ENCODE data around the gene SPRED2.

DNA sequence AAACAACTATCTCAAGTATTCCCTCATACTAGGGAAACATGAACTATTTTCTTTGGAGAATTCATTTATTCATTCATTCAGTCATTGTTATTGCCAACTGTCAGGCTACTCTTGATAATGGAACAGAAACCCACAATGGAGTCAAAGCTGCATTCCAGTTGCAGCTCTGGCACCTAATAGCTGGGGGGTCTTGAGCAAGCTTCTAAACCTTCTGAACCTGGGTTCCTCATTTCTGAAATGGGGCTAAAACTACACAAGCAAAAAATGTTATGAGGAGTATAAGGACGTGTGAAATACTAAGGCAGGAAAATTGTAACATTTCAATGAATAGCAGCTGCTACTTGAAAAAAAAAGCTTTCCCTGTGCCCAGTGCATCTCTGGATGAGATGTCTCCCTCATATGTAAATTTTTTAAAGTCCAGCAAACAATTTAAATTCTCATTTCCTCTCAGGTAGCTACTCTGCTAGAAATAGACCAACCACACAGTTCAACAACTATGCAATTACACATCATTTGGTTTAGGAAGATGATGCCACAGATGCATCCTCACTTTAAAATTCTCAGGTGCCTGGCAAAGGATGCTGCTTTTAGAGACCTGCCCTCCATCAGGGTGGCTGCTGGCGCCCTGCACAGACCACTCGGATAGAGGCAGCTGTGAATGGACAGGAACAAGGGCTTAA, 38.5 kb downstream of the SPRED2 start:
- TF ChIP-seq POLR2A (IDR thresholded peaks at IDR 0.05) (no peak), EP300 (IDR thresholded peaks at IDR 0.05; ENCODE audit: low read depth) (no peak)
- TF ChIP-seq, protein P1, sequence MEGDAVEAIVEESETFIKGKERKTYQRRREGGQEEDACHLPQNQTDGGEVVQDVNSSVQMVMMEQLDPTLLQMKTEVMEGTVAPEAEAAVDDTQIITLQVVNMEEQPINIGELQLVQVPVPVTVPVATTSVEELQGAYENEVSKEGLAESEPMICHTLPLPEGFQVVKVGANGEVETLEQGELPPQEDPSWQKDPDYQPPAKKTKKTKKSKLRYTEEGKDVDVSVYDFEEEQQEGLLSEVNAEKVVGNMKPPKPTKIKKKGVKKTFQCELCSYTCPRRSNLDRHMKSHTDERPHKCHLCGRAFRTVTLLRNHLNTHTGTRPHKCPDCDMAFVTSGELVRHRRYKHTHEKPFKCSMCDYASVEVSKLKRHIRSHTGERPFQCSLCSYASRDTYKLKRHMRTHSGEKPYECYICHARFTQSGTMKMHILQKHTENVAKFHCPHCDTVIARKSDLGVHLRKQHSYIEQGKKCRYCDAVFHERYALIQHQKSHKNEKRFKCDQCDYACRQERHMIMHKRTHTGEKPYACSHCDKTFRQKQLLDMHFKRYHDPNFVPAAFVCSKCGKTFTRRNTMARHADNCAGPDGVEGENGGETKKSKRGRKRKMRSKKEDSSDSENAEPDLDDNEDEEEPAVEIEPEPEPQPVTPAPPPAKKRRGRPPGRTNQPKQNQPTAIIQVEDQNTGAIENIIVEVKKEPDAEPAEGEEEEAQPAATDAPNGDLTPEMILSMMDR (IDR thresholded peaks at IDR 0.05), result no peak
